ENCODE measurements around the gene VWCE. TPM values are rescaled to one million over a fixed set of nuclear protein-coding genes. Genes with fewer than 3 reads are reported as not detected.

VWCE gene
- total and polyA plus RNA-seq, 10 of the 15 experiments (the other 5 are each of a cell fraction or from before 2014, with no cell fraction given): 0.10 to 4.9 (median 2.4) TPM

DNA sequence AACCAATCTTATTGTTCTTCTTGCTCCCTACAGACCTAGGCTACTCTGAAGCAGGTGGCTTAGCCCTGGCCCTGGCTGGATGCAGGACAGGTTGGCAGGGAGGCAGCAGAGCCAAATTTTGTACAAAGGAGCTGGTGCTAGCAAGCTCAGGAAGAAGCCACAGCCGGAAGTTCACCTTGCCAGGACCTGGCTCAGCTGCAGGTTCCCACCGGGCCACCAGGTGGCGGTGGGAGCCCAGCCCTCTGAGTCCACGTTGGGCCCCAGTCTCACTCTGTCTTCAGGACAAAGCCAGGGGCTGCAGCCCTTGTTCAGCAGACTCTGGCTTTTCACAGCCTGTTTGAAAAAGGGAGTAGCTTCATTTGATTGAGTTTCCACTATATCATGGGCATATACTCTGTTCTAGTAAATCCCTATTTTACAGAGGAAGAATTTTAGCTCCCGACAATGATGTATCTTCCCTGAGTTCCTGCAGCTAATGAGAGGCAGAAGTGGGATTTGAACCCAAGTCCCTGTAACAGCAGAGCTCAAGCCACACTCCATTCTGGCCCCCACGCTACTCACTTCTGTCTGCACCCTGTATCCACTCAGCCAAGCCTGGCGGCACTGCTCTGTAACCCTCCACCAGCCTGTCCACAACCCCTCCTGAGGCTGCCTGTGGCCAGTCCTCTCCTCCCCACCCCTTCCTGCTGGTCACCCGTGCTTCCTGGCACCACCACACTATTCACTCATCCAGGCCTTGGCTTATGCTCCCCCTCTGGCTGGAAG lies 41.2 kb upstream of the VWCE start:
- Histone ChIP-seq H3K79me2 (ENCODE audit: control insufficient read depth, insufficient read depth, low read length) (peaks cover 30% of the 10 kb centered on the region), H3K4me3 (no peak overlapping the region), H4K20me1 (ENCODE audit: control insufficient read depth, insufficient read depth) (no peaks in the 10 kb centered on the region; the same call in 1 of the 2 replicates), H3K27ac (ENCODE audit: control insufficient read depth, insufficient read depth) (peak overlapping the region; percentile 45), H3K36me3 (ENCODE audit: control insufficient read depth in 2 of 2, insufficient read depth in 2 of 2, low read length in 1 of 2) (peaks cover under 1 to 2% of the 10 kb centered on the region in 2 experiments; a peak in 3 of 4 replicates), H3K4me2 (ENCODE audit: control insufficient read depth, insufficient read depth) (no peak overlapping the region), H3K9ac (ENCODE audit: control insufficient read depth, insufficient read depth, low read length) (no peak overlapping the region; the same call in 1 of the 2 replicates), H2AFZ (ENCODE audit: control insufficient read depth, low read depth, low read length) (peak overlapping the region; percentile 65), H3K27me3 (replicated peaks in 1 of 2; ENCODE audit: control insufficient read depth in 2 of 2, insufficient read depth in 2 of 2, low read length in 1 of 2) (no peaks in the 10 kb centered on the region), H3K9me3 (replicated peaks; ENCODE audit: control insufficient read depth, insufficient read depth, low read length) (no peaks in the 10 kb centered on the region), H3K4me1 (ENCODE audit: control insufficient read depth, insufficient read depth, low read length) (peaks cover 16% of the 10 kb centered on the region)
- in situ Hi-C loops (cut with MboI) (loop anchor here (5.0 kb wide), 1 partner anchor 51 kb away; no protein-coding TSS in a partner anchor), intact Hi-C loops (cut with micrococcal nuclease; ENCODE audit: unreplicated experiment) (loop anchor here (1.0 to 10.0 kb wide), 4 partner anchors 20 to 82 kb away; partner anchors contain the start of gene TMEM216)
- peak; percentile 77 for ATAC-seq
- DNase-seq (ENCODE audit: low read depth, low spot score): peak; percentile 50
- ChIA-PET POLR2A (interaction anchor here (0.6 to 5.9 kb wide), 15 partner anchors 13 to 362 kb away, joined by 3 to 86 read pairs (median 4); partner anchors contain the start of genes CYB561A3, TMEM138 and TMEM216), CTCF (interaction anchor here (0.6 to 10.2 kb wide), 34 partner anchors 9 to 505 kb away, joined by 3 to 729 read pairs (median 6); partner anchors contain the start of genes CPSF7, CYB561A3, SDHAF2 and TMEM138), RAD21 (ENCODE audit: unreplicated experiment) (interaction anchor here (0.7 to 6.5 kb wide), 27 partner anchors 9 to 302 kb away, joined by 3 to 424 read pairs (median 5); partner anchors contain the start of genes CPSF7, CYB561A3, SDHAF2 and TMEM138), SMC1A (ENCODE audit: uncharacterized antibody, unreplicated experiment) (interaction anchor here (0.6 to 8.1 kb wide), 35 partner anchors 8 to 388 kb away, joined by 3 to 414 read pairs (median 4); partner anchors contain the start of genes CYB561A3, TMEM138, TMEM216 and VWCE)
- whole genome bisulfite sequencing (ENCODE audit: insufficient coverage, insufficient replicate concordance, low lambda C conversion rate, missing lambda C conversion rate): 17% methylated on average over 8 of the region's 8 CpGs
- no TSS peak for BruUV-seq (replicated peaks)
- FAIRE-seq: peak; percentile 100
- TF ChIP-seq, protein P1, sequence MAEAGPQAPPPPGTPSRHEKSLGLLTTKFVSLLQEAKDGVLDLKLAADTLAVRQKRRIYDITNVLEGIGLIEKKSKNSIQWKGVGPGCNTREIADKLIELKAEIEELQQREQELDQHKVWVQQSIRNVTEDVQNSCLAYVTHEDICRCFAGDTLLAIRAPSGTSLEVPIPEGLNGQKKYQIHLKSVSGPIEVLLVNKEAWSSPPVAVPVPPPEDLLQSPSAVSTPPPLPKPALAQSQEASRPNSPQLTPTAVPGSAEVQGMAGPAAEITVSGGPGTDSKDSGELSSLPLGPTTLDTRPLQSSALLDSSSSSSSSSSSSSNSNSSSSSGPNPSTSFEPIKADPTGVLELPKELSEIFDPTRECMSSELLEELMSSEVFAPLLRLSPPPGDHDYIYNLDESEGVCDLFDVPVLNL (IDR thresholded peaks at IDR 0.05; ENCODE audit: low read depth, low read length): no peak
- TF ChIP-seq KAT2A (conservative IDR thresholded peaks at IDR 0.05; ENCODE audit: control insufficient read depth, low read depth, low read length) (no peak), SUPT20H (IDR thresholded peaks at IDR 0.05; ENCODE audit: borderline replicate concordance, control insufficient read depth, low read depth, low read length) (no peak), CEBPB (IDR thresholded peaks at IDR 0.05; ENCODE audit: borderline replicate concordance in 1 of 2, low read depth in 2 of 2, low read length in 2 of 2) (no peak), TARDBP (IDR thresholded peaks at IDR 0.05; ENCODE audit: borderline replicate concordance) (no peak), ZZZ3 (IDR thresholded peaks at IDR 0.05; ENCODE audit: control insufficient read depth, insufficient read length, low read depth) (no peak), RCOR1 (conservative IDR thresholded peaks at IDR 0.05; ENCODE audit: low read depth, low read length) (no peak), STAT3 (IDR thresholded peaks at IDR 0.05; ENCODE audit: low read depth, low read length) (no peak), ESRRA (IDR thresholded peaks at IDR 0.05; ENCODE audit: low read length) (no peak), MTA2 (IDR thresholded peaks at IDR 0.05; ENCODE audit: low read depth) (no peak), SPI1 (IDR thresholded peaks at IDR 0.05; ENCODE audit: borderline replicate concordance, insufficient read depth, low read depth, low read length) (no peak), SP1 (IDR thresholded peaks at IDR 0.05; ENCODE audit: low read depth, low read length) (peak; percentile 12), SMC3 (IDR thresholded peaks at IDR 0.05; ENCODE audit: borderline replicate concordance, low read length) (peak; percentile 100), TCF12 (IDR thresholded peaks at IDR 0.05; ENCODE audit: low read depth, low read length) (0 out of 2 replicates have a peak, but pooled peaks have one; percentile 9), EZH2 (IDR thresholded peaks at IDR 0.05; ENCODE audit: borderline replicate concordance, control insufficient read depth, low read depth, low read length) (no peak), FOXM1 (IDR thresholded peaks at IDR 0.05; ENCODE audit: low read depth, low read length) (no peak)
- TF ChIP-seq, protein P2, sequence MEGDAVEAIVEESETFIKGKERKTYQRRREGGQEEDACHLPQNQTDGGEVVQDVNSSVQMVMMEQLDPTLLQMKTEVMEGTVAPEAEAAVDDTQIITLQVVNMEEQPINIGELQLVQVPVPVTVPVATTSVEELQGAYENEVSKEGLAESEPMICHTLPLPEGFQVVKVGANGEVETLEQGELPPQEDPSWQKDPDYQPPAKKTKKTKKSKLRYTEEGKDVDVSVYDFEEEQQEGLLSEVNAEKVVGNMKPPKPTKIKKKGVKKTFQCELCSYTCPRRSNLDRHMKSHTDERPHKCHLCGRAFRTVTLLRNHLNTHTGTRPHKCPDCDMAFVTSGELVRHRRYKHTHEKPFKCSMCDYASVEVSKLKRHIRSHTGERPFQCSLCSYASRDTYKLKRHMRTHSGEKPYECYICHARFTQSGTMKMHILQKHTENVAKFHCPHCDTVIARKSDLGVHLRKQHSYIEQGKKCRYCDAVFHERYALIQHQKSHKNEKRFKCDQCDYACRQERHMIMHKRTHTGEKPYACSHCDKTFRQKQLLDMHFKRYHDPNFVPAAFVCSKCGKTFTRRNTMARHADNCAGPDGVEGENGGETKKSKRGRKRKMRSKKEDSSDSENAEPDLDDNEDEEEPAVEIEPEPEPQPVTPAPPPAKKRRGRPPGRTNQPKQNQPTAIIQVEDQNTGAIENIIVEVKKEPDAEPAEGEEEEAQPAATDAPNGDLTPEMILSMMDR (IDR thresholded peaks at IDR 0.05 in 2 of 3, conservative IDR thresholded peaks at IDR 0.05 in 1 of 3; ENCODE audit: control insufficient read depth in 2 of 3, extremely low read depth in 1 of 3, insufficient read depth in 1 of 3, low read depth in 3 of 3, low read length in 3 of 3): peak; percentile 99
- TF ChIP-seq, protein P3, sequence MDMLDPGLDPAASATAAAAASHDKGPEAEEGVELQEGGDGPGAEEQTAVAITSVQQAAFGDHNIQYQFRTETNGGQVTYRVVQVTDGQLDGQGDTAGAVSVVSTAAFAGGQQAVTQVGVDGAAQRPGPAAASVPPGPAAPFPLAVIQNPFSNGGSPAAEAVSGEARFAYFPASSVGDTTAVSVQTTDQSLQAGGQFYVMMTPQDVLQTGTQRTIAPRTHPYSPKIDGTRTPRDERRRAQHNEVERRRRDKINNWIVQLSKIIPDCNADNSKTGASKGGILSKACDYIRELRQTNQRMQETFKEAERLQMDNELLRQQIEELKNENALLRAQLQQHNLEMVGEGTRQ (IDR thresholded peaks at IDR 0.05; ENCODE audit: borderline replicate concordance, low read depth, low read length): no peak
